Measurements from ENCODE around the gene ASIC2.

- TF ChIP-seq TOX (CRISPR knock-in tag; IDR thresholded peaks at IDR 0.05; ENCODE audit: borderline replicate concordance) (no peak), ISL1 (CRISPR knock-in tag; IDR thresholded peaks at IDR 0.05) (no peak), ZFP3 (CRISPR knock-in tag; IDR thresholded peaks at IDR 0.05) (no peak), ARNTL (CRISPR knock-in tag; IDR thresholded peaks at IDR 0.05; ENCODE audit: borderline replicate concordance, low read depth) (no peak), POU6F1 (CRISPR knock-in tag; IDR thresholded peaks at IDR 0.05; ENCODE audit: borderline replicate concordance, low read depth) (no peak), ESRRG (CRISPR knock-in tag; IDR thresholded peaks at IDR 0.05) (no peak), SNAI2 (CRISPR knock-in tag; IDR thresholded peaks at IDR 0.05) (no peak), ZFP30 (CRISPR knock-in tag; IDR thresholded peaks at IDR 0.05) (no peak), ZC3H10 (CRISPR knock-in tag; IDR thresholded peaks at IDR 0.05) (no peak), GLIS3 (CRISPR knock-in tag; IDR thresholded peaks at IDR 0.05) (no peak), PPARA (CRISPR knock-in tag; IDR thresholded peaks at IDR 0.05; ENCODE audit: borderline replicate concordance) (no peak), BACH2 (CRISPR knock-in tag; IDR thresholded peaks at IDR 0.05; ENCODE audit: borderline replicate concordance) (no peak)
Observed at GRCh38 chr17:33260638-33261037, 32.5 kb downstream of the ASIC2 start.

Data from SK-N-SH treated with all-trans-retinoic acid at 6 μM for 48 hours (cell line).